Measurements from ENCODE around the gene CEACAM8. TPM values are rescaled to one million over a fixed set of nuclear protein-coding genes. Genes with fewer than 3 reads are reported as not detected.
"Not testable (repeated sequence)": the region's sequence is repeated elsewhere in the genome, so short reads cannot be mapped to it uniquely, and the experiment has no call there.

Gene CEACAM8
- total RNA-seq, 1 donor from 2014 or later = not detected

GRCh38 chr19:42627916-42628315 is 33.2 kb upstream of the CEACAM8 start:
- DNase-seq (ENCODE audit: low read depth) = no peak
- no peak overlapping the region for H3K4me3 ChIP-seq (ENCODE audit: low read depth, low read length)
- no peak for TF ChIP-seq CTCF (conservative IDR thresholded peaks at IDR 0.05; ENCODE audit: low read depth, low read length)

GRCh38 chr19:42626181-42626580 is 31.5 kb upstream of the CEACAM8 start:
- DNase-seq (ENCODE audit: low read depth) = no peak
- H3K4me3 ChIP-seq (ENCODE audit: low read depth, low read length) = no peak overlapping the region
- TF ChIP-seq CTCF (conservative IDR thresholded peaks at IDR 0.05; ENCODE audit: low read depth, low read length) = no peak

- no peak overlapping the region for H3K4me3 ChIP-seq (ENCODE audit: low read depth, low read length)
- no peak for TF ChIP-seq CTCF (conservative IDR thresholded peaks at IDR 0.05; ENCODE audit: low read depth, low read length)
- DNase-seq (ENCODE audit: low read depth) = no peak
Observed at GRCh38 chr19:42619271-42619670, 24.5 kb upstream of the CEACAM8 start.

- no peak for TF ChIP-seq CTCF (conservative IDR thresholded peaks at IDR 0.05; ENCODE audit: low read depth, low read length)
- DNase-seq (ENCODE audit: low read depth) = no peak
Observed at GRCh38 chr19:42613666-42614065, 18.9 kb upstream of the CEACAM8 start.

GRCh38 chr19:42610401-42610915 is 15.7 kb upstream of the CEACAM8 start:
- not testable (repeated sequence) for H3K4me3 ChIP-seq (ENCODE audit: low read depth, low read length)

More at GRCh38 chr19:42613666-42614065, 18.9 kb upstream of the CEACAM8 start:
- no peak overlapping the region for H3K4me3 ChIP-seq (ENCODE audit: low read depth, low read length)

GRCh38 chr19:42606660-42607351 is 12.1 kb upstream of the CEACAM8 start:
- DNase-seq (ENCODE audit: low read depth) = no peak
- TF ChIP-seq CTCF (conservative IDR thresholded peaks at IDR 0.05; ENCODE audit: low read depth, low read length) = peak; percentile 82
- H3K4me3 ChIP-seq (ENCODE audit: low read depth, low read length) = no peak overlapping the region

More at GRCh38 chr19:42610401-42610915, 15.7 kb upstream of the CEACAM8 start:
- not testable (repeated sequence) for DNase-seq (ENCODE audit: low read depth)

- no peak overlapping the region for H3K4me3 ChIP-seq (ENCODE audit: low read depth, low read length)
- TF ChIP-seq CTCF (conservative IDR thresholded peaks at IDR 0.05; ENCODE audit: low read depth, low read length) = no peak
- no peak for DNase-seq (ENCODE audit: low read depth)
Observed at GRCh38 chr19:42601811-42602443, 7.2 kb upstream of the CEACAM8 start.
